HG03442 (cell line): ENCODE measurements around the gene RC3H1.
"Not testable (repeated sequence)": the region's sequence is repeated elsewhere in the genome, so short reads cannot be mapped to it uniquely, and the experiment has no call there.

ENCODE experiments used
- ATAC-seq: cut with Tn5 transposase; IDR thresholded peaks from one replicate; pipeline ENCODE4 v1.9.1; 2021; ENCODE audit warnings: mild to moderate bottlenecking, moderate library complexity; ENCODE audit not compliant: unreplicated experiment

Gene RC3H1

DNA sequence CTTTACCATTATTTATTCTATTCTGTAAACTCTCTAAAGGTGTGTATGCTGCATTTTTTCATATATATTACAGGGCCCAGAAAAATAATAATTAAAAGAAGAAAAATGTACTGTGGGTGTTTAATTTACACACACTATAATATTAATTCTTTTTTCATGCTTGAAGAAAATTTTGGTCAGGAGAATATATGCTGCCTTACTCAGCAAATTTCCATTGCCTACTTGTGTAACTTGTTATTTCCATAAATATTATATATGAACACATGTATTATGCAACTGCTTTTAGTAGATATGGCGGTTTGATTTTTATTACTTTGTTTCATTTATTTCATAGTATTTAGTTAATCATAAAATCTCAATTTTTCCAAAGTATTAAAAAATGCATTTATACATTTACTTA is 58.7 kb downstream of the RC3H1 start:
- ATAC-seq = no peak

DNA sequence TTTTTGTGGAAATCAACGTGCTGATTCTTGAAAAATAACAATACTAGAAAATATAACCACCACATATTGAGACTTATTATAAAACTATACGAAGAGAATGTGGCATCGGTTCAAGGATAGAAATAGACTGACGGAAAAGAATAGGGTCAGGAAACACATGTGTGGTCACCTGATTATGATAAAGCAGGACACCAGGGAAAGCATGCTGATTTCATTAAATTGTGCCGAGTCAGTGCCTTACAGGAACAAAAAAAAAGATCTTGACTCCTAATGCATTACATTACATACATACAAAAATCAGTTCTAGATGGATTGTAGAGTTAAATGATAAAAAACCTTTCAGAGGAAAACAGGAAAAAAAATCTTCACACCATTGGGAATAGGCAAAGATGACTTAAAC is 61.5 kb downstream of the RC3H1 start:
- no peak for ATAC-seq

DNA sequence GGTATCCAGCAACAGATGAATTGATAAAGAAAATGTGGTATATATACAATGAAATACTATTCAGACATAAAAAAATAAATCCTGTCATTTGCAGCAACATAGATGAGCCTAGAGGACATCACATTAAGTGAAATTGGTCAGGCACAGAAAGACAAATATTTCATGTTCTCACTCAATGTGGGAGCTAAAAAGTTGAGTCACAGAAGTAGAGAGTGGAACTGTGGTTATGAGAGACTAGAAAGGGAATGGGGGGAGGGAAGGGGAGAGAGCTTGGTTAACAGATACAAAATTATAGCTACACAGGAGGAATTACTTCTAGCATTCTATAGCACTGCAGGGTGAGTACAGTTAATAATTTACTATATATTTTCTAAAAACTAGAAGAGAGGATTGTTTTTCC is 68.0 kb downstream of the RC3H1 start:
- no peak for ATAC-seq

DNA sequence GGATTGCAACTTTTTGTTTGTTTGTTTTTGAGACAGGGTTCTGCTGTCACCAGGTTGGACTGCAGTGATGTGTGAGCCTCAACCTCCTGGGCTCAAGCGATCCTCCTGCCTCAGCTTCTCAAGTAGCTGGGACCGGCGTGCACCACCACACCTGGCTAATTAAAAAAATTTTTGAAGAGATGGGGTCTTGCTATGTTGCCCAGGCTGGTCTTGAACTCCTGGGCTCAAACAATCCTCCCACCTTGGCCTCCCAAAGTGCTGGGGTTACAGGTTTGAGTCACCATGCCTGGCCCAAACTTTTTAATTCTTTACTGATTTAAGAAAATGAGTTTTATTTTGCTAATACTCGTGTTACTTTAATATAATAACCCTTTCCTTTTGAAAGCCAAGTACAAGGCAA is 73.6 kb downstream of the RC3H1 start:
- no peak for ATAC-seq

DNA sequence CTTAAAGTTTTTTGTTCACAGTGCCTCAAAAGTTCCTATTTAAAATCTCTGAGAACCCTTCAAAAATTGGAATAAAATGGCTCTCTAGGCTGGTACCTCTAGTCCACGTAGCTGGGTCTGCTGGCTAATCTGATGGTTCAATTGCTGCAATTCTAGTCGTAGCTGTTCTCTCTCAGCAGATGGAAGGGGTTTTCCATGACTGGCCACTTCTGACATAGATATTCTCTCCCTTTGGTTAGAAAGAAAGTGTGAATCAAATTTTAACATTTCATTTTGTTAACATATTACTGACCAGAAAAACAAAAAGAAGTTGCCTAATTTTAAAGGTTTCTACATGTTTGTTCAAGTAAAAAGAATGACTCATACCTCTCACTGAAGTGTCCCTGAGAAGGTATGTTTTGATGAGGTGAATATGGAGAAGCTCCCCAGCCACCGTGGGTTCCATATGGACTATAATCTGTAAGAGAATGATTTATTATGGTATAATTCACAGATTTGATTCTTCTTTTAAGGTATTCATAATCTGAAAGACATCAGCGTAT is 75.7 kb downstream of the RC3H1 start:
- no peak for ATAC-seq

DNA sequence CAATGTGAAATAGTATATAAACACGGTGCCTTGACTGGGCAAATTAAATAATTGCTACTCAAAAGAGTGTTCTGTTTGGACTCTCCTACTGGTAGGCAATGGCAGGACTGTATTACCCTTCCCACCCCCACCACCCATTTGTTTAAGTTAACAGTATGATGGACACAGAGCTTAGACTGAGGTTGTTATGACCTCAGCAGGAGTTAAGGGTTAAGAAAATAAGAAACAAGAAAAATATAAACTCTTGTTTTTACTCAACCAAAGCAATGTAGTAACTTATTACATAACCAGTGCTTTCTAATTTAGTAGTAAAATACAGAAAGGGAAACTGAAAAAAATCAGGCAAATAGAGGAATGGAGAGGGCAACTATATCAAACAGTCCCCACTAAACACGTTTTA is 85.1 kb downstream of the RC3H1 start:
- no peak for ATAC-seq

DNA sequence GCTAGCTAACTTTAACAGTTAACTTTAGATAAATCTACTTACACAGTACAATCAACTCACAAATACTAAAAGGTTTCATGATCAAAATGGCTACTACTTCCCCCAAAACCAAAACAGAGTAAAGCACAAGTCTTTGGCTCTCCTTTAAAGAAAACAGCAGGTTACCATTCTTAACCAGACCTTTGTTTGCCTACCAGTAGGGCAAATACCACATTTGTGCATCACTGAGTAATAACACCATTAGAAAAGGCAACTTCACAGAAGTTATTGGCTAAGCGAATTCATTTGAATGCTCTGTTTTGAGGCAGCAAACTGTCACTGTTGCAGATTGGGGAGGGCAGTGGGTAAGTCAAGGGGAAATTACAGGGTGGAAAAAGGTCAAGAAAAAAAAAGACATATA is 87.7 kb downstream of the RC3H1 start:
- no peak for ATAC-seq

DNA sequence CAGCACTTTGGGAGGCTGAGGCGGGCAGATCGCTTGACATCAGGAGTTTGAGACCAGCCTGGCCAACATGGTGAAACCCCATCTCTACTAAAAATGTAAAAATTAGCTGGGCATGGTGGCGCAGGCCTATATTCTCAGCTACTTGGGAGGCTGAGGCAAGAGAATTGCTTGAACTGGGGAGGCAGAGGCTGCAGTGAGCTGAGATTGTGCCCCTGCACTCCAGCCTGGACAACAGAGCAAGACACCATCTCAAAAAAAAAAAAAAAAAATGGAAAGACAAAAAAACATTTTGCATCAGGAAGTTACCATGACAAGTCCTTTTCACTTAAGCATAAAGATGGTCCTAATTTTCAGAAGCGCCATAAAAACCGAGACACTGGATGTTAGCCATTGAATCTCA is 91.6 kb downstream of the RC3H1 start:
- ATAC-seq = not testable (repeated sequence)

DNA sequence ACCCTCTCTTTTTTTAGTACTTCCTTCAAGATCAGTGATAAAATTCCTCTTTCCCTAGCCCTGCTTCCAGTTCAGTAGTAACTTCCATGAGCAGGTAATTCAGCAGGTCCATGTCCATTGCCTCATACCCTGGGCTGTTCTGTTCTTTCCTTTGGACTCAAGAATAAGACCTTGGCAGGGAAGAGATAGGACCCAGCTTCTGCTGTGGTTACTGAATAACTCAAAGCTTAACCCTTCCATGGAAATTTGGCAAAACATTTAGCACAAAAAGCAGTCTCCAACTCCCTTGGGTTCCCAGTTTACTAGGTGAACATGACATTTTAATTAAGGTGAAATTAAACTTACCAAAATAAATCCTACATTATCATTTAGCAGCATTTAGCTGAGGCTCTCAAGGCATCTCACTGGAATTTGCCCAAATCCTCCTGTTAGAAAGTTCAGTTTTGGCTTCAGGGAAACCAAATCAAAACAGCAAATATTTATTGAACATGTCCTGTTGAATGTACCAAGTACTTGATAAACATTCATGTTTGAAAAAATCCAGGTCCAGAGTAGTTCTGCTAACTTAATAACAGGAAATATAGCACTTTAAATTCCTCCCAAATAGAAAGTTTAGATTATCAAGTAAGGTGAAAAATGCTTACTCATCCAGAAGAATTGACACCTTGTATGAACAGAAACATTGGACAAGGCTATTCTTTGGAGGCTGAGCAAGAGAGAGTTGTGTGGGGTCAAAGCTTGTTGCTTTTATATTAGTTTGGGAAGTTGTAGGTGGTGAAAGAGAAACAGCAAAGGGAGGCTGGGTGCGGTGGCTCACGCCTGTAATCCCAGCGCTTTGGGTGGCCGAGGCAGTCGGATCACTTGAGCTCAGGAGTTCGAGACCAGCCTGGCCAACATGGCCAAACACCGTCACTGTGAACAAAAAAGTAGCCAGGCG is 96.6 kb downstream of the RC3H1 start:
- no peak for ATAC-seq

DNA sequence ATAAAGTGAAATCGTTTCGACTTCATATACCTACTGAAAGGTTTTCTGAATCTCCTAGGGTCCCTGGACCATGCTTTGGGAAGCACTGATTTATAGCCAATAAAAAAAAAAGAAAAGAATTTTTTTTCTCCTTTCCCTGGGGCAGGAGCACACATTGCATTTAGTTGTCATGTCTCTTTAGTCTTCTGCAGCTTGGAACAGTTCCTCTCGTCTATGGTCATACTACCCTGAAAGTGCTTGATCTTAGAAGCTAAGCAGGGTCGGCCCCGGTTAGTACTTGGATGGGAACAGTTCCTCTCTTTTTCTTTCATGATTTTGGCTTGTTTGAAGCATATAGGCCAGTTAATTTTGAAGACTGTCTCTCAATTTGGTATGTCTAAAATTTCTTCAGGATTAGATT is 101.3 kb downstream of the RC3H1 start:
- ATAC-seq = no peak

DNA sequence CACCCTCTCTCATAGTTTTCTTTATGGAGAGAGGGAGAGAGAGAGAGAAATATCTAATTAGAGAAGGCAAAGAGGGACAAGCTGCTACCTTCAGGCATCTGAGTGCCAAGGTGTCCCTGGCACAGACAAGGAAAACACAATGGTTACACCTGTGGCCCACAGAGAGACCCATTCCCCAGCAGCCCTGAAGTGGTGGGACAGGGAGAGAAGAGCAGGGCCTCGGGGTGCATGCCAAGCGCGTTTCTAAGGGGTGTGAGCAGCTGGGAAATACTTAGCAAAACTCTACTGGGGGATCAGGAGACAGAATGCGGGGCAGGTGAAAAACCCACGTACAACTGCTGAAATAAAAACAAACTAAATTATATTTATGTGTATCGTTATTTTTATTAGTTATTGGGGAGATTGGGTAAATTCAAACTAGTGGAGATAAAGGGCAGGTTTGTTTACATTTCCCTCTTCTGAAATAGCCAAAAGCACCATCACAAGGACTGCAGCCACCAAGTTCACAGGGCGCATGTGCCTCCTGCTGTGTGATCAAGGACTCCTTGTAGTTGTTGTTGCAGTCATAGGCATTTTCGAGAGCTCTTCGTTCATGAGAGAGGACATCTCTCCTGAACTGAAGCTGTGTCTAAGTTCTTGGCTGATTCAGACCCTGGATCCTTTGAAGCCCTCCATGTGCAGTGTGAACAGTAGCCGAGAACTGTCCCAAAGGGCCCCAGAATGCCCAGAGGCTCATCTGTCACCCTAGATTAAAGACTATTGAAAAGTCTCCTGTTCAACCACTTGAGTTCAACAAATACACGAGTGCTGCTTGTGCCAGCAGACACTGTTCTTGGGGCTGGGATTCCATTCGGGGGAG is 104.3 kb downstream of the RC3H1 start:
- ATAC-seq = no peak

DNA sequence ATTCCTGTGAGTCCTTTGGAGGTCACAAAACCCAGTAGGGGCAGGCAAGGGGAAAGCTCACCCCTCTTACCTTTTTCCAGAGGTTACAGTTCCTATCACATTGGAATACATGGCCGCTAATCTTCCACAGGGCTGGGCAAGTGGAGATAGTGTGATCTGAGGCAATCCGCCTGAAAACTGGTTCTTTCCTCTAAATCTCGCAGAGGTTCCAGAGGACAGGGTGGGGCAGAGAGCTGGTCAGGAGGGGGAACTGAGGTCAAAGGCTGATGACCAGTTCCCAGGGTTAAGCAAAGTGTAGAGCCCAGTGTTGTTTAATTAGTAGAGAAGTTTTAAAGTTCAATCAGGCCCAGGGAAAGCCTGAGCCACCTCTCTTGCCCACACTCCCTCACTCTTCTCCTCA is 105.0 kb downstream of the RC3H1 start, which contains the start of gene SERPINC1:
Gene SERPINC1 (minus strand): TSS at position 179 of the 400 bp plus-strand sequence. CDS start 68 bp downstream, at position 111.
- no peak for ATAC-seq

DNA sequence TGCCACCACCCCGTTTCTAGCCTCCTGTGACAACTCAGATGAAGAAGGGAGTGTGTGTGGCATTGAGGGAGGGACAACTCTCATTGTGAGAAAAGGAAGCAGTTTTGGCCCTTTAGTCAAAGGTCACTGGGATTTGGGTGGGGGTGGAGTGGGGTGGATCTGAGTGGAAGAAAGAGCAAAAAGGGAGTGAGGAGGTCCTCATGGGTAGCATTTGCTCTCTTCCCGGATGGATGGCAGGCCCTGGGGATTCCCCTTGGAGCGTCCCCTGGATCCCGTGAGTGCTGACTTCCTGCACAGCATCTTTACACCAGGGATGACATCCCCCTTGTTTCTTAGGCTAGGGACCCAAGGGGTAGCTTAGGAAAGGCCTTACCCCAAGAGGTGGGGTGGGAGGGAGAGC is 105.5 kb downstream of the RC3H1 start:
- ATAC-seq = no peak

DNA sequence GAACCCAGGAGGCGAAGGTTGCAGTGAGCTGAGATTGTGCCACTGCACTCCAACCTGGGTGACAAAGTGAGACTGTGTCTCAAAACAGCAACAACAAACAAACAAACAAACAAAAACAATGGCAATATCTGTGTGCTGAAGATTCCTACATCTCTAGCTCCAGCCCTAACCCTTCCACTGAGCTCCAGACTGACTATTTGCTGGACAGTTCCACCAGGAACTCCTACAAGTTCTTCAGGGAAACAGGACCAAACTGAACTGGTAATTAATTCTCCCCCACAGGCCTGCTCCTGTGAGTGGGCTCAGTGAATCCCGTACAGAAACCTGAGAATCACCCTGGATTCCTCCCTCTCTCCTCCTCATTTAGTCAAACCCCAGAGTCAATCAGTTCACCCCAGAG is 106.6 kb downstream of the RC3H1 start:
- no peak for ATAC-seq

DNA sequence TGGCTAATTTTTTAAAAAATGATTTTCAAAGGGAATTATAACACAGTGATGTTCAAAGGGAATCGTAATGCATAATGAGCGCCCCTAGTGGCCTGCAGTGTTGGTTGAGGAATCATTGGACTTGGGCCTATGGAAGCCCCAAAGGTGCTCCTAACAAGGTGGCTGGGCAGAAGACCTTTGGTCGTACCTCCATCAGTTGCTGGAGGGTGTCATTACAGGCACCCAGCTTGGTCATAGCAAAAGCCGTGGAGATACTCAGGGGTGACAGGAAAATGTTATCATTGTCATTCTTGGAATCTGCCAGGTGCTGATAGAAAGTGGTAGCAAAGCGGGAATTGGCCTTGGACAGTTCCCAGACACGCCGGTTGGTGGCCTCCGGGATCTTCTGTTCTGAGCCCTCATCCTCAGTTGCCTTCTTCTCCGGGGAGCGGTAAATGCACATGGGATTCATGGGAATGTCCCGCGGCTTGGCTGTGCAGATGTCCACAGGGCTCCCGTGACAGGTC is 107.7 kb downstream of the RC3H1 start:
- ATAC-seq = no peak

DNA sequence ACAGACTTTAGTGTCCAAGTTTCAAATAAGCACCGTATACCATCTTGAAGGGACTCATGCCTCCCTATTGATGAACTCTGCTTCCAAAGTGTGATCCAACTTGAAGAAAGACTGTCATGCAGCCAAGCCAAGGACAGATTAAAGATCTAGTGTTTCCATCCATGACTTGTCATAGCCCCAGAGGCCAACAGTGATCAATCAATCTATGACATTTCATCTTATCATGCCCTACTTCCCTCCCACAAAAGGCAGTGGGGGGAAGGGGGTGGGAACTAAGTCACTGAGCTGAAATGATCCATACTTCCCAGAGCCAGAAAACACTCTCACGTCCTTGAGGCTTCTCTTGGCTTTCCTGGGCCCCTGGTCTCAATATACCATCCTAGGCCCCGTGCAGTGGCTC is 109.0 kb downstream of the RC3H1 start:
- no peak for ATAC-seq

DNA sequence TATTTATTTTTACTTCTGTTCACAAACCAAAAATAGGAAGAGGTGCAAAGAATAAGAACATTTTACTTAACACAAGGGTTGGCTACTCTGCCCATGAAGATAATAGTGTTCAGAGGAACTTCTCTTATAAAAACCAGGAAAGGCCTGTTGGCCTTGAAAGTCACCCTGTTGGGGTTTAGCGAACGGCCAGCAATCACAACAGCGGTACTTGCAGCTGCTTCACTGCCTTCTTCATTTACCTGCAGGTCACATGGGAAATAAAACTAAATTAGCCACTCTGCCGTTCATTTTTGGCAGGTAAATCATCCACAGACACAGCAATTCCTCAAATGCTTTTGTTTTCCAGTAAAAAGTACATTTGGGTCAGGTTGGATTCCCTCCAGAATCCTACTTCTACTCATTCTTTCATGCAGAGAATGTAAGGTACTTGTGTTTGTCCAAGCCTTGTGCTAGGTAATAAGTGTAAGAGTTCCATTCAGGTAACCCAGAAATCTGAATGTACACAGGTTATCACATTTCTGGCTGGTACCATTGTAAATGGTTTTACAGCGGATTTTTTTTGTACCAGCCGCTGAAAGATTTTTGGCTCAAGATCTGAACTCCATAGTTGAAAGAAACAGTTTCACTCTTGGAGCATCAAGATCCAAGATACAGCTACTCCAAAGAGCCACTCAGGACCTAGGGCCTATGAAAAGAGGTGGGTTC is 118.2 kb downstream of the RC3H1 start:
- ATAC-seq = no peak

DNA sequence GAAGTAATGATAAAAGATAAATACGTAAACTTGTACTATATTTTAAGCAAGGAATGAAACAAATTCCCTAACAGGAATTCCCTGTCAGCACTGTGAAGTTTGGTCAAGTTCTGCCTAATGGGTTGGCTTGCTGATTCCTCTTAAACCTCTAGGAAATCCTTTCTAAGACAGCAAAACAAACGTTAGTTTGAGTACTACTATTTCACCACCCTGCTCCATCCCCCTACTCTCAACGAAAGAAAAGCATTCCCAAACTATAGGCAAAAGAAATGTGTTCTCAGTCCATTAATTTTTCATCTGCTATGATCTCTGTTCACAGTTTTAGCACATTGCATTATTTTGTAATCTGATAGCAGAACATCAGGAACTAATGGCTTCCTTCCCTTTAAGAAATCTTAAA is 121.2 kb downstream of the RC3H1 start:
- ATAC-seq = no peak

DNA sequence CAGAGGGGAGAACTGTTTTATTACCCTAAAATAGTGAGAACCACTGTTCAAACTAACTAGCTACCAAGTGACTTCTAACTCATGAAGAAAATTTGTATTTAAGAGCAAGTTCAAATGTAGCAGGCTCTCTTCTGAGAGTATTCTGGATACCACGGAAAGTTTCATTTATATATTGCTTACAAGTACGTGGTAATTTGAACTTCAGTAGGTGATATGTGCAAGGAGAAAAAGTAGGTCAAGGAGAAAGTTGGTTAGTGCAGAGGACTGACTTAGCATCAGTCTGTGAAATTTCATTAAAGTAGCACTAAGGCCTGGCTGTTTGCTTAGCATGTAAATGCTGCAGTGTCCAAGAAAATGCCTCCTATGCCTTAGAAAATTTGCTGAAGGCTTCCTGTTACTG is 121.7 kb downstream of the RC3H1 start:
- no peak for ATAC-seq

DNA sequence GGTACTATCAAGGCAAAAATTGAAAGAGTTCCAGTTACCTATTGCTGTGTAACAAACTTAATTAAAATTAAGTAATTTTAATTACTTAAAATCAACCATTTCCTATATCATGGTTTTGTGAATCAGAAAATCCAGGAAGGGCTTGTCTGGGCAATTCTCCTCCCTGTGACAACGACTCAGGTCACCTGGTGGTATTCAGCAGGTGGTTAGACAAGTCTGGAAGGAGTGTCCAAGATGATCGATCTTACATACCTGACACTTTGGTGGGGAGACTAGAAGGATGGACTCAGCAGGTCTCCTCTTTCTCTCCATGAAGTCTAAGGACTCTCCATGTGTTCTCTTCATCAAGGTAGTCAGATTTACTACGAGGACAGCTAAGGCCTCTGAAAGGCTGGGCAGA is 128.0 kb downstream of the RC3H1 start:
- no peak for ATAC-seq

DNA sequence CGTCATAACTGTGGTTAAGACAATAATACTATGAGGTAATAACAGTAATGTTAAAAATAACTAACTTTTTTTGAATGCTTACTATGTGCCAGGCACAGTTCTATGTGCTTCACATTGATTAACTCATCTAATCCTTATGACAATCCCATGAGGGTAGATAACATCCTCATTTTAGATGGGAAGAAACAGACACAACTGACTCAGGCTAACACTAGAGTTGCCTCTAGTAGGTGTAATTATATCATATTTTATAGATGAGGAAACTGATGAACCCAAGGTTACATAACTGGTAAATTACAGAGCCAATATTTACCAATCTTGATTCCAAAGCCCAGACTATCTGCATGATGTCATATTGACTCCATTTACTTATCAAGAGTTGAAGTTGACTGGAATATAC is 128.5 kb downstream of the RC3H1 start:
- ATAC-seq = no peak
